ENCODE measurements around the gene ATP11A. TPM values are rescaled to one million over a fixed set of nuclear protein-coding genes. Genes with fewer than 3 reads are reported as not detected.

The ATP11A gene
- total RNA-seq, 1 experiment from 2014 or later: 80.4 TPM

- no TSS peak for BruUV-seq (replicated peaks)
- CTCF ChIA-PET: no interaction called here
These were observed 201.9 kb downstream of the ATP11A start for GRCh38 chr13:112891477-112892401.

DNA sequence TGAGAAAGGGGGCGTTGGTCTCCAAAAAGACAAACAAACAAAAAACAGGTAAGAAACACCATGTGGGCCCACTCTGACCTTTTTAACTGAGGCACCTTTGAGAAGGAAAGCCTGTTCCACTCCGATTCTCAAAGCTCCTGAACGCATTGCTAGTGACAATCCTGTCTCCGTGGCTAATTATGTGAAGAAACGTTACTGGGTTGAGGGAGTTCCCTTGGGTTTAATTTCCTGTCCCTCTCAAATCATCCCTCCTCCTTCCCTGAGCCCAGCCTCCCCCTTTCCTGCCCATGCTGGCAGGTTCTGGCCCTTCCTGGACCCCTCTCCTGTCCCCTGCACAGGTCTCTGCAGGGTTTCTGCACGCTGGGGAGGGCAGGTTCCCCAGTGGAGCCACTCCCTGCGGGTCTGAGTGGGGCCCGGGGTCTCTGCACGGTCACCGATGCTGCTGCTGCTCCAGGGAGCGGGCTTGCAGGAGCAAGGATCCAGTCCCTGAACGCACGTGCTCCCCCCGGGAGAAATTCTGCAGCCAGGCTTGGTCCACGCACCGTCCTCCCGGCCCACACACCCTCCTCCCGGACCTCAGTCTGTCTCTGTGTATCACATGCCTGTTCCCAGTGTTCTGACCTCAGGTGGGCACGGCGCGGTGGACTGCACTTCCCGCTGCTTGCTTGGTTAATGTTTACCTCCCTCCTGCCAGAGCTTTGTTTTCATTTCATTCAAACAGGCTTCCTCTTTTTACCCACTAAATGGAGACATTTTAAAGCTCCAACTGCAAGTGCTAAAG is 202.8 kb downstream of the ATP11A start:
- ChIA-PET RAD21 (ENCODE audit: low non-redundant PET in 1 of 2, low total read pairs in 2 of 2, uncharacterized antibody in 2 of 2, unreplicated experiment in 2 of 2) (no interaction called here), CTCF (interaction anchor here (1.8 kb wide), 1 partner anchor 39 kb away, joined by 6 read pairs; no protein-coding TSS in a partner anchor), POLR2A (no interaction called here)
- no peak overlapping the region for H3K9ac ChIP-seq (ENCODE audit: low read length)
- H3K9me2 ChIP-seq (ENCODE audit: insufficient read depth): no peaks in the 10 kb centered on the region
- ATAC-seq (no peak), DNase-seq (ENCODE audit: low read depth, low spot score) (no peak)
- intact Hi-C loops (cut with micrococcal nuclease): no loop called here
- no peak overlapping the region for H3K4me3 ChIP-seq (replicated peaks in 1 of 2; ENCODE audit: low read depth in 1 of 2, low read length in 2 of 2)
- no peak overlapping the region for H3K27ac ChIP-seq (ENCODE audit: low read depth, low read length)
- H3K79me2 ChIP-seq (ENCODE audit: insufficient read depth, low read length): no peaks in the 10 kb centered on the region
- H2AFZ ChIP-seq (ENCODE audit: low read depth, low read length, poor library complexity, severe bottlenecking): no peak overlapping the region
- peaks cover 6 to 14% of the 10 kb centered on the region in 2 experiments; a peak in 3 of 4 replicates for H3K4me1 ChIP-seq (ENCODE audit: control insufficient read depth in 1 of 2, insufficient read depth in 2 of 2, low read length in 2 of 2)
- H3K4me2 ChIP-seq (ENCODE audit: low read length): no peak overlapping the region
- BruUV-seq (replicated peaks): no TSS peak
- H3K27me3 ChIP-seq (ENCODE audit: insufficient read depth, low read length): no peaks in the 10 kb centered on the region
- H3K9me3 ChIP-seq (ENCODE audit: control insufficient read depth in 1 of 2, insufficient read depth in 1 of 2, low read depth in 1 of 2, low read length in 2 of 2): no peaks in the 10 kb centered on the region
- H4K20me1 ChIP-seq (ENCODE audit: insufficient read depth): no peaks in the 10 kb centered on the region
- no peak for TF ChIP-seq CEBPB (IDR thresholded peaks at IDR 0.05; ENCODE audit: low read depth)
- H3K36me3 ChIP-seq (ENCODE audit: control insufficient read depth in 1 of 2, insufficient read depth in 2 of 2, low read length in 2 of 2): no peaks in the 10 kb centered on the region

More at GRCh38 chr13:112891477-112892401, 201.9 kb downstream of the ATP11A start:
- no peaks in the 10 kb centered on the region for H3K79me2 ChIP-seq (ENCODE audit: insufficient read depth, low read length)
- no peaks in the 10 kb centered on the region for H3K9me3 ChIP-seq (ENCODE audit: control insufficient read depth in 1 of 2, insufficient read depth in 1 of 2, low read depth in 1 of 2, low read length in 2 of 2)
- ChIA-PET RAD21 (ENCODE audit: low non-redundant PET in 1 of 2, low total read pairs in 2 of 2, uncharacterized antibody in 2 of 2, unreplicated experiment in 2 of 2) (no interaction called here), POLR2A (no interaction called here)
- H2AFZ ChIP-seq (ENCODE audit: low read depth, low read length, poor library complexity, severe bottlenecking): no peak overlapping the region
- H3K9me2 ChIP-seq (ENCODE audit: insufficient read depth): no peaks in the 10 kb centered on the region
- peaks cover 6 to 14% of the 10 kb centered on the region in 2 experiments; a peak in 3 of 4 replicates for H3K4me1 ChIP-seq (ENCODE audit: control insufficient read depth in 1 of 2, insufficient read depth in 2 of 2, low read length in 2 of 2)
- TF ChIP-seq FOSL1 (IDR thresholded peaks at IDR 0.05; ENCODE audit: low read depth): no peak
- no peak for TF ChIP-seq RAD21 (IDR thresholded peaks at IDR 0.05; ENCODE audit: low read depth)
- TF ChIP-seq POLR2AphosphoS5 (IDR thresholded peaks at IDR 0.05; ENCODE audit: low read depth, low read length): no peak
- H3K4me2 ChIP-seq (ENCODE audit: low read length): no peak overlapping the region
- ATAC-seq (no peak), DNase-seq (ENCODE audit: low read depth, low spot score) (no peak)
- H3K27ac ChIP-seq (ENCODE audit: low read depth, low read length): no peak overlapping the region
- no peaks in the 10 kb centered on the region for H4K20me1 ChIP-seq (ENCODE audit: insufficient read depth)
- H3K36me3 ChIP-seq (ENCODE audit: control insufficient read depth in 1 of 2, insufficient read depth in 2 of 2, low read length in 2 of 2): no peaks in the 10 kb centered on the region
- H3K9ac ChIP-seq (ENCODE audit: low read length): no peak overlapping the region
- intact Hi-C loops (cut with micrococcal nuclease): no loop called here
- no peak overlapping the region for H3K4me3 ChIP-seq (replicated peaks in 1 of 2; ENCODE audit: low read depth in 1 of 2, low read length in 2 of 2)
- H3K27me3 ChIP-seq (ENCODE audit: insufficient read depth, low read length): no peaks in the 10 kb centered on the region

Measured in HCT116 (cell line).